Suprapubic skin (tissue), 4 donors: ENCODE measurements around the gene DENND11. TPM values are rescaled to one million over a fixed set of nuclear protein-coding genes. Genes with fewer than 3 reads are reported as not detected.

ENCODE experiments used
- DNase-seq, 2 donors: peaks; one replicate each; pipeline ENCODE4 v3.0.0-alpha.2; 2019; ENCODE audit warnings: low spot score in 2 of 2
- H3K27ac ChIP-seq: fragments of 200-600 bp; sonication (generic); one replicate; pipeline ENCODE4 v1.5.1; 2019
- H3K27me3 ChIP-seq: fragments of 200-600 bp; sonication (generic); one replicate; pipeline ENCODE4 v1.5.1; 2019
- H3K36me3 ChIP-seq: fragments of 200-600 bp; sonication (generic); one replicate; pipeline ENCODE4 v1.5.1; 2019
- H3K4me1 ChIP-seq: fragments of 200-600 bp; sonication (generic); one replicate; pipeline ENCODE4 v1.5.1; 2019
- H3K4me3 ChIP-seq: fragments of 200-600 bp; sonication (generic); one replicate; pipeline ENCODE4 v1.5.1; 2019; ENCODE audit warnings: mild to moderate bottlenecking
- H3K9me3 ChIP-seq: fragments of 200-600 bp; sonication (generic); one replicate; pipeline ENCODE4 v1.5.1; 2019
- EP300 ChIP-seq: sonication (generic); formaldehyde crosslinking; IDR thresholded peaks from one replicate; pipeline ENCODE4 v1.6.1; 2017; ENCODE audit warnings: antibody characterized with exemption
- POLR2A ChIP-seq, 2 donors: fragments of 450-650 bp; IDR thresholded peaks; one replicate each; pipeline ENCODE4 v1.6.1; 2017; ENCODE audit warnings: antibody characterized with exemption in 2 of 2, mild to moderate bottlenecking in 2 of 2, moderate library complexity in 2 of 2
- POLR2AphosphoS5 ChIP-seq, 3 donors: sonication (generic); formaldehyde crosslinking; IDR thresholded peaks; one replicate each; pipeline ENCODE4 v1.6.1; 2017; ENCODE audit warnings: antibody characterized with exemption in 3 of 3
- WGBS: methylation state at CpG from one replicate; pipeline ENCODE4 v1.1.5; 2018; 5-methylcytosine and 5-hydroxymethylcytosine counted together
- total RNA-seq, 4 donors: library from RNA; depleted of rRNA; stranded (reverse); fragments of >200 nt; gene quantifications; one replicate each; pipeline ENCODE4 v1.1.0, GENCODE V29; 2016
- TF ChIP-seq, protein P1 (sequence below), 2 donors: fragments of 200-600 bp in 1 of 2; fragments of 450-650 bp in 1 of 2; sonication (generic) in 1 of 2; IDR thresholded peaks; one replicate each; pipeline ENCODE4 v1.5.1; 2016 to 2019; ENCODE audit warnings: antibody characterized with exemption in 2 of 2, mild to moderate bottlenecking in 1 of 2, moderate library complexity in 1 of 2

DENND11 gene
- total RNA-seq, 4 donors from 2014 or later = 12.5 to 45.2 (median 17.9) TPM

DNA sequence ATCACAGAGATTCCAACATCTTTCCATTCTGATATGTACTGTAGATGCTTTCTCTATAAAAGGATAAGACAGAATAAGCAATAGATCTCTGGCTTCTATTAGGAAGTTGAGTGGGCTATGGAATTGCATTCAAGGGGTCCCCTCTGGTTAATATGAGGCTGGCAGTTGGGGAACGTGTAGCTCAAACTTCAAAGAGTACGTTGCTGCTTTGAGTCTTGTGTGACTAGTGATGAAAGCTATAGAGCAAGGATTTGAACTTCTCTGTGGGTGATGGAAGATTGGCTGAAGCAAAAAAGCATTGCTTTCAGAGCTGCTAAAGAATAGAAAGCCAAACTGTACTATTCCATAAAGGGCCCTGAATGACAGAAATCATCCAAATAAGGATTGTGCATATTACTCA lies 12.6 kb upstream of the DENND11 start:
- Histone ChIP-seq H3K27me3 (no peaks in the 10 kb centered on the region), H3K4me1 (no peaks in the 10 kb centered on the region), H3K4me3 (no peak overlapping the region), H3K9me3 (no peaks in the 10 kb centered on the region), H3K36me3 (no peaks in the 10 kb centered on the region), H3K27ac (no peak overlapping the region)
- no peak for TF ChIP-seq POLR2A (IDR thresholded peaks at IDR 0.05)
- TF ChIP-seq EP300 = no peak
- TF ChIP-seq, protein P1, sequence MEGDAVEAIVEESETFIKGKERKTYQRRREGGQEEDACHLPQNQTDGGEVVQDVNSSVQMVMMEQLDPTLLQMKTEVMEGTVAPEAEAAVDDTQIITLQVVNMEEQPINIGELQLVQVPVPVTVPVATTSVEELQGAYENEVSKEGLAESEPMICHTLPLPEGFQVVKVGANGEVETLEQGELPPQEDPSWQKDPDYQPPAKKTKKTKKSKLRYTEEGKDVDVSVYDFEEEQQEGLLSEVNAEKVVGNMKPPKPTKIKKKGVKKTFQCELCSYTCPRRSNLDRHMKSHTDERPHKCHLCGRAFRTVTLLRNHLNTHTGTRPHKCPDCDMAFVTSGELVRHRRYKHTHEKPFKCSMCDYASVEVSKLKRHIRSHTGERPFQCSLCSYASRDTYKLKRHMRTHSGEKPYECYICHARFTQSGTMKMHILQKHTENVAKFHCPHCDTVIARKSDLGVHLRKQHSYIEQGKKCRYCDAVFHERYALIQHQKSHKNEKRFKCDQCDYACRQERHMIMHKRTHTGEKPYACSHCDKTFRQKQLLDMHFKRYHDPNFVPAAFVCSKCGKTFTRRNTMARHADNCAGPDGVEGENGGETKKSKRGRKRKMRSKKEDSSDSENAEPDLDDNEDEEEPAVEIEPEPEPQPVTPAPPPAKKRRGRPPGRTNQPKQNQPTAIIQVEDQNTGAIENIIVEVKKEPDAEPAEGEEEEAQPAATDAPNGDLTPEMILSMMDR (IDR thresholded peaks at IDR 0.05) = no peak
- no peak for TF ChIP-seq POLR2AphosphoS5 (IDR thresholded peaks at IDR 0.05)
- WGBS = 74% methylated on average over 2 of the region's 2 CpGs
- DNase-seq = no peak

DNA sequence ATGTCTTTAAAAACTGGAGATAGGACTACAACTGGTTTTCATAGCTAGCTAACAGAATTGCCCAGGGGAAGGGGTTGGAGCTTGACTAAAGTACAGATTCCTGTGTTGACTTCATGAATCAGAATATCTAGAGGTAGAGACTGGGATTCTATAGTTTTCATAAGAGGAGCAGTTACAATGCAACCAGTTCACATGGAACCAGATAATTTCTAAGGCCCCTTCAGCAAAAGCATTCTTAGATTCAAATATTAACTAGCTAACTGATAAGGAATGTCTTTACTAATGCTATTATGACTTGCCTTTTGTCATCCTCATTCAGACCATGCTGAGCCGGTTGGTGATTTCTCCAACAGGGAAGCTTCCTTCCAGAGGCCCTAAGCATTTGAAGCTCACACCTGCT lies 11.9 kb upstream of the DENND11 start:
- WGBS = 100% methylated on average over 1 of the region's 1 CpG
- no peak overlapping the region for H3K4me3 ChIP-seq
- no peaks in the 10 kb centered on the region for H3K9me3 ChIP-seq
- TF ChIP-seq EP300 (no peak), POLR2AphosphoS5 (IDR thresholded peaks at IDR 0.05) (no peak), POLR2A (IDR thresholded peaks at IDR 0.05) (no peak)
- TF ChIP-seq, protein P1 (IDR thresholded peaks at IDR 0.05) = no peak
- H3K36me3 ChIP-seq = no peaks in the 10 kb centered on the region
- H3K27me3 ChIP-seq = no peaks in the 10 kb centered on the region
- no peak for DNase-seq
- no peak overlapping the region for H3K27ac ChIP-seq
- H3K4me1 ChIP-seq = no peaks in the 10 kb centered on the region

DNA sequence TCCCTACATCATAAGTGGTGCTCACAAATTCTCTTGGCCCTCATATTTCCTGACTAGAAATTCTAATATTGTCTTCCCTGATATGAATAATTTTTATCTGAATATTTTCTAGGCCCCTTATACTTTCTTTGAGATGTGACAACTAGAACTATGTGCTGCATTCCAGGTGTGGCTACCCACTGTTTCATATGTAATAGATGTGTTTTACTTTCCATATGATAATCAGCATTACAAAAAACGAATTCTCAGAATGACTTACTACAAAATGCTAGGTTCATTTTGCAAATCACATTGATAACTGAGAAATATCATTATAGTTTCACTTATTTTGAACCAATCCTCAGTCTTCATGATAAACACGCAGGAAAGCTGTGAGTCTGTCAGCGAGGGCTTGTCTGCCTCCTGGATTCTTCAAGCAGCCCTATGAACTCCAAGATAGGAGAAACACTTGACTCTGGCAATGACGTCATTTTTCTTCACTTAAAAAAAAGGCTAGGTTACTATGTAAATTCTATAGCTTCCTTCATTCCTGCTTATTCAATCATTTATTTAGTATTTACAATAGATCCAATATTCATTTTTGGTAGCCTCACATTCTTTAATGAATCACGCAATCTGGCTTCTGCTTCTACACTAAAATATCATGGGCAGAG lies 10.8 kb upstream of the DENND11 start:
- Histone ChIP-seq H3K27ac (no peak overlapping the region), H3K4me1 (no peaks in the 10 kb centered on the region), H3K9me3 (no peaks in the 10 kb centered on the region), H3K27me3 (no peaks in the 10 kb centered on the region), H3K36me3 (no peaks in the 10 kb centered on the region), H3K4me3 (no peak overlapping the region)
- WGBS = 89% methylated on average over 5 of the region's 5 CpGs
- no peak for TF ChIP-seq EP300
- DNase-seq = no peak

DNA sequence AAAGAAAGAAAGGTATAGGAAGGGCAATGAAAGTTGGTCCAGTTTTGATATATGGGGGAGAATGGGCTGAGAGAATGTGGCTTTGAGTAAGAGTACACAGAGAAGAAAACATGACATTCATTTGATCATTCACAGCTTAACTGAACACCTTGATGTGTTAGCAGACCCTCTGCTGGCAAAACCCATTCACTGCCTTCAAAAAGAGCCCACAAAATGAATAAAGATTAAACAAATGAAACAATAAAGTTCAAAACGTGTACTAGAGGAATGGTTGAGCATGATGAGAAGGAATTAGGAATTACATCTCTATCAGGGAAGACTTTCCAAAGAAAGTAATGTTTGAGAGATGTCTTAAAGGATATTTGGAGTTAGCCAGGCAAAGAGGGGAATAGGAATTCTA lies 8.3 kb upstream of the DENND11 start:
- H3K27ac ChIP-seq = no peak overlapping the region
- no peak for DNase-seq
- no peaks in the 10 kb centered on the region for H3K27me3 ChIP-seq
- no peaks in the 10 kb centered on the region for H3K9me3 ChIP-seq
- TF ChIP-seq EP300 (no peak), POLR2AphosphoS5 (IDR thresholded peaks at IDR 0.05) (no peak), POLR2A (IDR thresholded peaks at IDR 0.05) (no peak)
- TF ChIP-seq, protein P1 (IDR thresholded peaks at IDR 0.05) = no peak
- 48% methylated on average over 1 of the region's 1 CpG for WGBS
- H3K4me1 ChIP-seq = peaks cover 11% of the 10 kb centered on the region
- no peaks in the 10 kb centered on the region for H3K36me3 ChIP-seq
- H3K4me3 ChIP-seq = no peak overlapping the region

DNA sequence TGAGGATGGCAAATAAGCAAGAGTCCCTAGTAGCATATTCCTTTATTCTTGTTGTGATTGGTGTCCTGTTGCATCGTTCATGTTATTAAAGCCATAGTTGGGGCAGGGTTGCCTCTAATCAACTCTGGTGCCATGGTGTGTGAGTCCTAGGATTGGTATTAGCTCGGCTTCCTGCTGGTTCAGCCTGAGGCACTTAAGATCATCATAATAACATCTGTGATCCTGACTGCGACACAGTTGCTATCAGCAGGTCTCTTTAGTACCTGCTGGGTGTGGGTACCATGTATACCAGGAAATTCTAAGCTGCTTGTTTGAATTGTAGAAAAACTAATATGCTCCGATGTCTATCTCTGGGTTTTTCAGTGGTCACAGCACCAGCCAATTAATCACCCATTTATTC lies 7.8 kb upstream of the DENND11 start:
- H3K4me3 ChIP-seq = no peak overlapping the region
- 86% methylated on average over 4 of the region's 4 CpGs for WGBS
- H3K27me3 ChIP-seq = no peaks in the 10 kb centered on the region
- no peaks in the 10 kb centered on the region for H3K9me3 ChIP-seq
- H3K36me3 ChIP-seq = no peaks in the 10 kb centered on the region
- TF ChIP-seq POLR2AphosphoS5 (IDR thresholded peaks at IDR 0.05) = no peak
- TF ChIP-seq, protein P1 (IDR thresholded peaks at IDR 0.05) = no peak
- TF ChIP-seq EP300 = no peak
- TF ChIP-seq POLR2A (IDR thresholded peaks at IDR 0.05) = no peak
- peaks cover 11% of the 10 kb centered on the region for H3K4me1 ChIP-seq
- no peak overlapping the region for H3K27ac ChIP-seq
- no peak for DNase-seq

DNA sequence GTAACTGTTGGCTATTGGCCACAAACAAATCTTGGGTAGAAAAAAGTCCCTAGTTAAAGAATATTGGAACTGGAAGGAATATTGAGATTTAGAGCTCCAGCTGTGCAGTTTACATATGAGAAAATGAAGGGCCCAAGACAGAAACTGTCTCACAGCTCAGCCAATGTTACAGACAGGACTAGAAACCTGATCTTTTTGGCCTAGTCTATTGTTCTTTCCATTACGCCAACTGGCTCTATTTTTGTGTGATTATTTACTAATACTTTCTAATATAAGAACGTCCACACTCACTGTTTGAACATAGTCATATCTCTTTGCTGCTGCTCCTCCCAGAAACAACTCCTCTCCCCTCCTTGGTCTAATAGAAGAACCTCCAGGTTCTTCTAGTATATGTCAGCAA lies 7.4 kb upstream of the DENND11 start:
- H3K36me3 ChIP-seq = no peaks in the 10 kb centered on the region
- peaks cover 11% of the 10 kb centered on the region for H3K4me1 ChIP-seq
- 92% methylated on average over 2 of the region's 2 CpGs for WGBS
- H3K4me3 ChIP-seq = no peak overlapping the region
- TF ChIP-seq POLR2AphosphoS5 (IDR thresholded peaks at IDR 0.05) (no peak), EP300 (no peak), POLR2A (IDR thresholded peaks at IDR 0.05) (no peak)
- TF ChIP-seq, protein P1 (IDR thresholded peaks at IDR 0.05) = no peak
- no peak for DNase-seq
- no peak overlapping the region for H3K27ac ChIP-seq
- no peaks in the 10 kb centered on the region for H3K27me3 ChIP-seq
- H3K9me3 ChIP-seq = no peaks in the 10 kb centered on the region
